Liver (tissue), 9 donors: ENCODE measurements around the gene CARD14. TPM values are rescaled to one million over a fixed set of nuclear protein-coding genes. Genes with fewer than 3 reads are reported as not detected.
A peak's percentile ranks its signal among the peaks of the same experiment; 100 is the strongest.

ENCODE experiments used
- DNase-seq: peaks from one replicate; pipeline ENCODE4 v3.0.0-alpha.2; 2017; ENCODE audit warnings: low spot score
- H3K27ac ChIP-seq, 2 donors: one replicate each; pipeline ENCODE4 v1.7.0; 2013; ENCODE audit warnings: inconsistent platforms in 2 of 2, low read length in 2 of 2, control low read depth in 1 of 2, low read depth in 1 of 2, mild to moderate bottlenecking in 1 of 2
- H3K27me3 ChIP-seq, 4 donors: one replicate each; pipeline versions ENCODE4 v1.6.1 to v1.7.0; 2013; ENCODE audit warnings: low read length in 3 of 4, inconsistent platforms in 1 of 4, mild to moderate bottlenecking in 1 of 4, moderate library complexity in 1 of 4; ENCODE audit not compliant: control insufficient read depth in 4 of 4, insufficient read depth in 4 of 4
- H3K36me3 ChIP-seq, 4 donors: one replicate each; pipeline versions ENCODE4 v1.6.1 to v1.7.0; 2013; ENCODE audit warnings: low read length in 3 of 4, mild to moderate bottlenecking in 3 of 4, low read depth in 1 of 4, moderate library complexity in 1 of 4; ENCODE audit not compliant: control insufficient read depth in 4 of 4, insufficient read depth in 3 of 4
- H3K4me1 ChIP-seq, 4 donors: one replicate each; pipeline versions ENCODE4 v1.6.1 to v1.7.0; 2013; ENCODE audit warnings: low read length in 3 of 4, mild to moderate bottlenecking in 3 of 4, moderate library complexity in 1 of 4; ENCODE audit not compliant: control insufficient read depth in 4 of 4, insufficient read depth in 4 of 4
- H3K4me3 ChIP-seq, 3 donors: one replicate each; pipeline versions ENCODE4 v1.6.1 to v1.7.0; 2013; ENCODE audit warnings: low read length in 3 of 3, control low read depth in 1 of 3, low read depth in 1 of 3, mild to moderate bottlenecking in 1 of 3
- H3K9ac ChIP-seq, 2 donors: one replicate each; pipeline ENCODE4 v1.7.0; 2013; ENCODE audit warnings: low read length in 2 of 2, mild to moderate bottlenecking in 2 of 2, moderate library complexity in 2 of 2, control low read depth in 1 of 2, low read depth in 1 of 2
- H3K9me3 ChIP-seq, 4 donors: one replicate each; pipeline versions ENCODE4 v1.6.1 to v1.7.0; 2013; ENCODE audit warnings: low read length in 3 of 4; ENCODE audit not compliant: control insufficient read depth in 4 of 4
- EGR1 ChIP-seq, 2 donors: IDR thresholded peaks; 2 replicates each; pipeline ENCODE4 v1.6.1; 2016 to 2018; ENCODE audit warnings: antibody characterized with exemption in 2 of 2, low read depth in 2 of 2
- FOXA1 ChIP-seq: IDR thresholded peaks from 2 replicates; pipeline ENCODE4 v1.6.1; 2016; ENCODE audit warnings: antibody characterized with exemption
- FOXA2 ChIP-seq: IDR thresholded peaks from 2 replicates; pipeline ENCODE4 v1.6.1; 2016; ENCODE audit warnings: antibody characterized with exemption
- GABPA ChIP-seq, 2 donors: IDR thresholded peaks in 1 of 2; conservative IDR thresholded peaks in 1 of 2; 2 replicates each; pipeline ENCODE4 v1.6.1; 2016; ENCODE audit warnings: antibody characterized with exemption in 2 of 2, mild to moderate bottlenecking in 1 of 2, moderate library complexity in 1 of 2
- HNF4A ChIP-seq, 2 donors: conservative IDR thresholded peaks; 2 replicates each; pipeline ENCODE4 v1.6.1; 2016; ENCODE audit warnings: antibody characterized with exemption in 2 of 2, mild to moderate bottlenecking in 2 of 2
- HNF4G ChIP-seq: IDR thresholded peaks from 2 replicates; pipeline ENCODE4 v1.6.1; 2016; ENCODE audit warnings: antibody characterized with exemption
- JUND ChIP-seq, 2 donors: IDR thresholded peaks; 2 replicates each; pipeline ENCODE4 v1.6.1; 2016; ENCODE audit warnings: antibody characterized with exemption in 2 of 2
- MAX ChIP-seq: IDR thresholded peaks from 2 replicates; pipeline ENCODE4 v1.6.1; 2016; ENCODE audit warnings: antibody characterized with exemption
- NR2F2 ChIP-seq: IDR thresholded peaks from 2 replicates; pipeline ENCODE4 v1.6.1; 2016; ENCODE audit warnings: antibody characterized with exemption
- RAD21 ChIP-seq, 2 donors: IDR thresholded peaks; 2 replicates each; pipeline ENCODE4 v1.6.1; 2016; ENCODE audit warnings: antibody characterized with exemption in 2 of 2, mild to moderate bottlenecking in 2 of 2
- REST ChIP-seq: IDR thresholded peaks from 2 replicates; pipeline ENCODE4 v1.6.1; 2016; ENCODE audit warnings: antibody characterized with exemption, mild to moderate bottlenecking
- RXRA ChIP-seq, 2 donors: IDR thresholded peaks; 2 replicates each; pipeline ENCODE4 v1.6.1; 2017 to 2018; ENCODE audit warnings: antibody characterized with exemption in 2 of 2, mild to moderate bottlenecking in 1 of 2
- SP1 ChIP-seq: IDR thresholded peaks from 2 replicates; pipeline ENCODE4 v1.6.1; 2018; ENCODE audit warnings: antibody characterized with exemption, mild to moderate bottlenecking
- TAF1 ChIP-seq: conservative IDR thresholded peaks from 2 replicates; pipeline ENCODE4 v1.6.1; 2016; ENCODE audit warnings: antibody characterized with exemption, mild to moderate bottlenecking
- YY1 ChIP-seq: IDR thresholded peaks from 2 replicates; pipeline ENCODE4 v1.6.1; 2016; ENCODE audit warnings: antibody characterized with exemption, mild to moderate bottlenecking
- WGBS: extraction: QIAGEN DNeasy Blood & Tissue Kit; methylation state at CpG from one replicate; pipeline ENCODE4 v1.1.7; 2013; 5-methylcytosine and 5-hydroxymethylcytosine counted together
- polyA plus RNA-seq, 2 donors: library from polyadenylated mRNA; stranded (reverse) in 1 of 2; unstranded in 1 of 2; fragments of 200-250 nt in 1 of 2; fragments of >200 nt in 1 of 2; fragmentation: Nextera tagmentation in 1 of 2; extraction: Ambion mirVana in 1 of 2; gene quantifications; one replicate each; pipeline versions ENCODE4 v1.2.1 to v1.2.3, GENCODE V29; 2013 to 2015
- total RNA-seq, 2 donors: library from RNA; depleted of rRNA; stranded (reverse); fragments of >200 nt; gene quantifications; one replicate each; pipeline ENCODE4 v1.2.3, GENCODE V29; 2014
- TF ChIP-seq, protein P1 (sequence below): fragments of 150-350 bp; IDR thresholded peaks from 2 replicates; pipeline ENCODE4 v1.5.1; 2017; ENCODE audit warnings: improper control_type of control experiment, low read depth, low read length; ENCODE audit not compliant: missing input control
- TF ChIP-seq, protein P2 (sequence below): IDR thresholded peaks from 2 replicates; pipeline ENCODE4 v1.6.1; 2016; ENCODE audit warnings: antibody characterized with exemption
- TF ChIP-seq, protein P3 (sequence below): IDR thresholded peaks from 2 replicates; pipeline ENCODE4 v1.6.1; 2016; ENCODE audit warnings: antibody characterized with exemption
- donor health status: healthy.
- donor health status: healthy.
- donor health status: healthy.
- donor health status: healthy.
- donor health status: healthy.

CARD14 gene
- total and polyA plus RNA-seq, 4 donors: 0.07 to 0.70 (median 0.29) TPM

GRCh38 chr17:80219763-80220053 lies 49.9 kb downstream of the CARD14 start:
- Histone ChIP-seq H3K27me3 (no peaks in the 10 kb centered on the region), H3K27ac (peak overlapping the region; percentile 59 to 80), H3K4me3 (peak overlapping the region; percentile 71 to 93 (median 80)), H3K9me3 (no peaks in the 10 kb centered on the region), H3K9ac (peak overlapping the region; percentile 75 to 96), H3K36me3 (peaks cover 0 to 8% (median 2%) of the 10 kb centered on the region in 4 donors), H3K4me1 (peaks cover 0 to 21% (median 9%) of the 10 kb centered on the region in 4 donors)
- no peak for TF ChIP-seq RXRA (IDR thresholded peaks at IDR 0.05)
- TF ChIP-seq, protein P1, sequence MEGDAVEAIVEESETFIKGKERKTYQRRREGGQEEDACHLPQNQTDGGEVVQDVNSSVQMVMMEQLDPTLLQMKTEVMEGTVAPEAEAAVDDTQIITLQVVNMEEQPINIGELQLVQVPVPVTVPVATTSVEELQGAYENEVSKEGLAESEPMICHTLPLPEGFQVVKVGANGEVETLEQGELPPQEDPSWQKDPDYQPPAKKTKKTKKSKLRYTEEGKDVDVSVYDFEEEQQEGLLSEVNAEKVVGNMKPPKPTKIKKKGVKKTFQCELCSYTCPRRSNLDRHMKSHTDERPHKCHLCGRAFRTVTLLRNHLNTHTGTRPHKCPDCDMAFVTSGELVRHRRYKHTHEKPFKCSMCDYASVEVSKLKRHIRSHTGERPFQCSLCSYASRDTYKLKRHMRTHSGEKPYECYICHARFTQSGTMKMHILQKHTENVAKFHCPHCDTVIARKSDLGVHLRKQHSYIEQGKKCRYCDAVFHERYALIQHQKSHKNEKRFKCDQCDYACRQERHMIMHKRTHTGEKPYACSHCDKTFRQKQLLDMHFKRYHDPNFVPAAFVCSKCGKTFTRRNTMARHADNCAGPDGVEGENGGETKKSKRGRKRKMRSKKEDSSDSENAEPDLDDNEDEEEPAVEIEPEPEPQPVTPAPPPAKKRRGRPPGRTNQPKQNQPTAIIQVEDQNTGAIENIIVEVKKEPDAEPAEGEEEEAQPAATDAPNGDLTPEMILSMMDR: no peak
- no peak for TF ChIP-seq MAX
- no peak for TF ChIP-seq NR2F2
- no peak for TF ChIP-seq REST
- no peak for TF ChIP-seq GABPA (IDR thresholded peaks at IDR 0.05 in 1 of 2, conservative IDR thresholded peaks at IDR 0.05 in 1 of 2)
- TF ChIP-seq RAD21 (IDR thresholded peaks at IDR 0.05): no peak
- TF ChIP-seq HNF4A (conservative IDR thresholded peaks at IDR 0.05): no peak
- no peak for TF ChIP-seq JUND (IDR thresholded peaks at IDR 0.05)
- no peak for TF ChIP-seq FOXA1
- no peak for TF ChIP-seq TAF1
- no peak for TF ChIP-seq FOXA2
- TF ChIP-seq YY1: no peak
- no peak for TF ChIP-seq EGR1 (IDR thresholded peaks at IDR 0.05; ENCODE audit: low read depth in 2 of 2)
- TF ChIP-seq SP1: no peak
- TF ChIP-seq, protein P2, sequence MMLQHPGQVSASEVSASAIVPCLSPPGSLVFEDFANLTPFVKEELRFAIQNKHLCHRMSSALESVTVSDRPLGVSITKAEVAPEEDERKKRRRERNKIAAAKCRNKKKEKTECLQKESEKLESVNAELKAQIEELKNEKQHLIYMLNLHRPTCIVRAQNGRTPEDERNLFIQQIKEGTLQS: no peak
- TF ChIP-seq HNF4G: no peak
- TF ChIP-seq, protein P3, sequence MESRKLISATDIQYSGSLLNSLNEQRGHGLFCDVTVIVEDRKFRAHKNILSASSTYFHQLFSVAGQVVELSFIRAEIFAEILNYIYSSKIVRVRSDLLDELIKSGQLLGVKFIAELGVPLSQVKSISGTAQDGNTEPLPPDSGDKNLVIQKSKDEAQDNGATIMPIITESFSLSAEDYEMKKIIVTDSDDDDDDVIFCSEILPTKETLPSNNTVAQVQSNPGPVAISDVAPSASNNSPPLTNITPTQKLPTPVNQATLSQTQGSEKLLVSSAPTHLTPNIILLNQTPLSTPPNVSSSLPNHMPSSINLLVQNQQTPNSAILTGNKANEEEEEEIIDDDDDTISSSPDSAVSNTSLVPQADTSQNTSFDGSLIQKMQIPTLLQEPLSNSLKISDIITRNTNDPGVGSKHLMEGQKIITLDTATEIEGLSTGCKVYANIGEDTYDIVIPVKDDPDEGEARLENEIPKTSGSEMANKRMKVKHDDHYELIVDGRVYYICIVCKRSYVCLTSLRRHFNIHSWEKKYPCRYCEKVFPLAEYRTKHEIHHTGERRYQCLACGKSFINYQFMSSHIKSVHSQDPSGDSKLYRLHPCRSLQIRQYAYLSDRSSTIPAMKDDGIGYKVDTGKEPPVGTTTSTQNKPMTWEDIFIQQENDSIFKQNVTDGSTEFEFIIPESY: no peak
- 3% methylated on average over 5 of the region's 5 CpGs for WGBS
- DNase-seq: no peak
